Left ventricle myocardium superior (tissue), 1 donor: ENCODE measurements around the gene ZNF503. TPM values are rescaled to one million over a fixed set of nuclear protein-coding genes. Genes with fewer than 3 reads are reported as not detected.

ENCODE experiments used
- ATAC-seq: fragments of 200-7000 bp; cut with Tn5 transposase; one replicate; pipeline ENCODE4 v1.9.1; 2020; ENCODE audit warnings: mild to moderate bottlenecking, moderate library complexity
- DNase-seq: peaks from one replicate; pipeline ENCODE4 v3.0.0-alpha.2; 2020
- intact Hi-C: fragments of 100-400 bp; cut with micrococcal nuclease; formaldehyde crosslinking; loops from one replicate; pipeline ENCODE4 v1.11.0; 2022
- total RNA-seq: library from RNA; stranded (reverse); fragmentation: NEBNext Ultra II Directional; extraction: Animal tissue kit (Norgen Biotek cat#: 25700); gene quantifications from one replicate; pipeline ENCODE4 v1.2.1, GENCODE V29; 2021
- donor health status: DM: no; HTN: yes; CAD: no; lungs with severe emphysema.

Gene ZNF503
- total RNA-seq, 1 donor from 2014 or later = 6.8 TPM

- ATAC-seq (peak; percentile 9), DNase-seq (peak; percentile 44)
- intact Hi-C loops = loop anchor here (10.0 kb wide), 1 partner anchor 896 kb away; no protein-coding TSS in a partner anchor
These were observed 6.9 kb upstream of the ZNF503 start for GRCh38 chr10:75408509-75408875.

DNA sequence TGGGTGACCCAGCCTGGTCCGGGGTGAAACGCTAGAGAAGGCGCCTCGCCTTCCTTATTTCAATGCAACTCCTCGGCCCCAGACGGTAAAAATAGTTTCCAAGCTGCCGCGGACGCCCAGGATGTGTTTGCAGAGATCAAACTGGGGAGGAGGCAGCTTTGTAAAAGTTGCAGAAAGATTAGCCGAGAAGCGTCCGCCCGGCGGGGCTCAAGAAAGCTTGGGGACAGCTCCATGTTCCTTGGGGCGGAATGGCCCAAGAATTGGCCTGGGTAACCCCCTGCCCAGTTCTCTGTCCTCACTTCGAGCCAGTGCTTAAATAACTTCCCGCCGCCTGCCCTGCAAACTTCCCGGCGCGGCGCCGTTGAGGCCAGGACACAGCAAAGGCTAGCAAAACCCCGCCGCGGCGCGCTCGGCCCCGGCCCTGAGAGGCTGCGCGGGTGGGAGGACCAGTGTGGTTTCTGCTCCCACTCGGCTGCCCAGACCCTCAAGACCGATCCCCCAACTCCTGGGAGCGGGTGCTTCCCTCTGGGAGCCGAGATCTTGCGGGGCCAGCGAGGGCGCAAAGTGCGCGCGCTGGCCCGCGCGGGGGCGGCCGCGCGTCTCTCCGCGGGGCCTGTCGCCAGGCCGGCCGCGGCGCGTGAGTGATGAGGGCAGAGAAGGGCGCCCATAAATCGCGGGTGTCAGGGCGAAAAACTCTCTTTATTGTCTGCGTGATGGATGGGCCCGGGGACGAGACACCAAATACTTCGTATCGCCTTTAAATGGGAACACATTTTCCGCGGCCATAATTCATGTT lies 6.3 kb upstream of the ZNF503 start:
- DNase-seq = peak; percentile 68
- intact Hi-C loops = loop anchor here (10.0 kb wide), 1 partner anchor 897 kb away; no protein-coding TSS in a partner anchor
- peak; percentile 43 for ATAC-seq

- intact Hi-C loops = loop anchor here (10.0 kb wide), 1 partner anchor 898 kb away; no protein-coding TSS in a partner anchor
- DNase-seq (no peak), ATAC-seq (no peak)
These were observed 5.7 kb upstream of the ZNF503 start for GRCh38 chr10:75407224-75407712.

GRCh38 chr10:75406462-75407223 lies 5.1 kb upstream of the ZNF503 start:
- DNase-seq (no peak), ATAC-seq (no peak)
- intact Hi-C loops = loop anchor here (10.0 kb wide), 1 partner anchor 898 kb away; no protein-coding TSS in a partner anchor

- no peak for ATAC-seq
- intact Hi-C loops = loop anchor here (10.0 kb wide), 1 partner anchor 899 kb away; no protein-coding TSS in a partner anchor
- DNase-seq = no peak
These were observed 4.3 kb upstream of the ZNF503 start for GRCh38 chr10:75405598-75406461.

DNA sequence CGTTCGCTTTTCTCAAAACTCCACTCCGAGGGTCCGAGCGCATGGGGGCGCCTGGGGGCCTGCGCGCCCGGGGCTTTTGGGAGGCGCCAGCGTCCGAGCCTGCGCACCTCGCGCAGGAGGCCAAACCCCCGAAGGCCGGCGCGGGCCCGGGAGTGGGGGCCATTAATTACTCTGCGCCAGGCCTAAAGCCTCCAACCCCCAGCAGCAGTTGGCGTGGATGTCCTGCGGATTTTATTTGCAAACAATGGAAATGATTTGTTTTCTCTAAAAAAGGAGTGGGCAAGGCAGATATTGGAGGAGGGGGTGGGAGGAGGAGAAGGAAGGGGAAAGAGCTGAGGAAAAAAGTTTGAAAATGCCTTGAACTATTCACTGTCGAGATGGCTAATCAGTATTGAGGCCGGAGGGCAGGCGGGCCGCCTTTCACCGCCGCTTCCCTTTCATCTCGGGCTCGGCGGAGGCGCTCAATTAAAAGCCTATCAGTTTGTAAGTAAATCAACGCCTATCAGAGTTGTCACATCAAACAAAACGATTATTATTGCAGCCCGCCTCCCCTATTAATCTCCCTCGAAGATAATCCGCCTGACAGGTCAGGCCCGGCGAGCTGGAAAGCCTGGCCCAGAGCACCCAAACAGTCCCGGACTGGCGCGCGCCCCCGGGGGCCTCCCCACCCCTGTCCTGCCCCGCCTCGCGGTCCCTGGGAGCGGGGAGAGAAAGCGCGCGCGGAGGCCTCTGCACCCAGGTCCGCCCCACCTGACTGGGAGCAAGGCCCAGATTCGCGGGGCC lies 3.4 kb upstream of the ZNF503 start:
- intact Hi-C loops = loop anchor here (10.0 kb wide), 1 partner anchor 900 kb away; no protein-coding TSS in a partner anchor
- DNase-seq = peak; percentile 41
- no peak for ATAC-seq

DNA sequence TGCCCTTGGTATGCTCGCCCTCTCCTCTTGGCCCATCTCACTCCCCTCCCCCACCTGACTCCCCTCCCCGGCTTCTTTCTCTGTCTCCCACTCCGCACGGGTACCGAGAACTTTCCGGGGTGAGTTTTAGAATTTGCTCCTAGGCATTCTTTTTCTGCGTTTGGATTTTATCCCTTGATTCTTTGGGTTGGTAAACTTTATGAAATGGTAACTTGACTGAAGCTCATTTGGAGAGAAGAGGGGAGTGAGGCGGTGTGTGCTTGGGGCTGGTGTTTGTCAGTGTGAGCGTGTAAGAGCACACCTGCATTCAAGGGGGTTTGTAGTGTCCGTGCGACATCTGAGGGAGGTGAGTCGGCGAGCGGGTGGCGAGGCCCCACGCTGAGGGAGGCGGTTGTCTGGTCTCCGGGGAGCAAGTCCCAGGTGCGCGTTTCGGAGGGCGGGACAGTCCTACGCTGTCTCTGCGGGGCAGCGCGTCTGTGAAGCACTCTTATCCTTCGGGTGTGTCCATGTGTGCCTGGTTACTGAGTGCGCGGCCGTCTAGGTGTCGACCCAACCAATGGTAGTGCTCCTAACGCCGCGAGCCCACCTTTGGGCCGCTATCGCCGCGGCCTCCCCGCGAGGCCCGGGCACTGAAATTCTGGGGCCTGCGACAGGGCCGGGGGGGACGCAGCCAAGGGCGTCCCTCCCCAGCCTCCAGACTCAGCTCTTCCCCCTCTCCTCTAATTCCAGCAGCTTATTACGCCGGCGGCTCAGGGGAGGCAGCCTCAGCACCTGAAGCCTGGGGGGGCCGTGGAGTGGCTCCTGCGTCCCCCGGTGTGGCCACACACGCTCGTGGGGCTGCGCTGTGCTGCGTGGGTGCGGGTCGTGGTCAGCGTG lies 2.6 kb upstream of the ZNF503 start:
- intact Hi-C loops = loop anchor here (10.0 kb wide), 1 partner anchor 901 kb away; no protein-coding TSS in a partner anchor
- ATAC-seq = no peak
- DNase-seq = peak; percentile 45

DNA sequence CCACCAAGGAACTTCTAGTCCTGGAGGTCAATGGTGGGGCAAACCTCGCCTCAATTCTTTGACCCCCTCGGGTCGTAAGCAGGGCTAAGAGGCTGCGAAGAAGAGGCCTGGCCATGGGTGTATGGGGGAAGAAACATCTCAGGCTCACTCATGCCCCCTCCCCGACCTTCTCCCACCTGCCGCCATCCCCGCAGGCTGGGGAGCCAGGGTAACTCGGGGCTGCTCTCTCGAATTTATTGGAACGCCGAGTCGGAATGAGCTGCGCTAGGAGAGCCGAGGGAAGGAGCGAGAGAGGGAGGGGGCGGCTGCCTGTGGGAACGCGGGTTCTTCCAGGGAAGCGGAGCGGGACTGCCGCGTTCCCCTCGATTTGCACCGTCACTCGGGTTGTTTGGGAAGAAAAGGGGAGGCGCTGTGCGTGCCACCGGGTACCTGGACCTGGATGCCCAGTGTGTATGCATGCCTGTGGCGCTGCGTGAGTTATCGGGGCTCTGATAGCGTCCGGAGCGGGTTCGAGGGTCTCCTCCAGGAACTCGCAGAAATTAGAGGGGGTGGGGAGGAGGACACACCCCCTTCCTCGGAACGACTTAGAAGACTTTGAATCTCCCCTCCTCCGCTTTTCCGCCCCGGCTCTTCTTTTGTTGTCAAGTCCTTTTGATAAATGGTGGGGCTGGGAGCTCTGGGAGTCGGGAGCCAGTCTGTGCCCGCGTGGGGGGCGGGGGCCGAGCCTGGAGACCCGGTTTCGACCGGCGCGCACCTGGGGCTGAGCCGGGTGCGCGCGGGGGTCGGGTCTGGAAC lies 1.8 kb upstream of the ZNF503 start:
- intact Hi-C loops = loop anchor here (10.0 kb wide), 1 partner anchor 901 kb away; no protein-coding TSS in a partner anchor
- DNase-seq = peak; percentile 54
- no peak for ATAC-seq

DNA sequence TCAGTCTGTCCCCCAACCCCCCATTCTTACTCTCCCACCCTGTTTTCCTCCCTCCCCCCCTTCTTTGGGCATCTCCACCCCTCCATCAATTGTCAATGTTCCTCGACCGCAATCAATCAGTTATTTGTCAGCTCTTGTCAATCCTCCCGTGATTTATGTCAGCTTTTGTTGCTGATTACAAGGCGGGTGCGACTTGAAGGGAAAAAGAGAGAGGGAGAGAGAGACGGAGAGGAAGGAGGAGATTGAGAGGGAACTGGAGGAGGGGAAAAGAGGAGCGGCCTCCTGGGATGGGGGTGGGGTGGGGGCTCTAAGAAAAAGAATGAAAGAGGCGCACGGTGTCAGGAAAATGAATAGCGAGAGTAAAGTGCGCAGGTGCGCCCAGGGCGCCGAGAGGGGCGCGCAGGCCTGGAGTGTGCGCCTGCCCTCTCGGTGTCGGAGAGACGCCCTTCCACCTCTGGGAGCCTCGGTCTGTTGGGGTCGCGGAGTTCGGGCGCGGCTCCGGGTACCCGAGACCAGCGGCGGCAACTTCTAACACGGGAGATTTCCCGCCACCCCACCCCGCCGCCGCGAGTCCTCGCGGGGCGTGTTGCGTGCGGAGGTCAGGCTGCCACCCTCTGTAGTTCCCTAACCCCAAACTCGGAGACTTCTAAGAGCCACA lies 1.1 kb upstream of the ZNF503 start:
- ATAC-seq = peak; percentile 2
- intact Hi-C loops = loop anchor here (10.0 kb wide), 1 partner anchor 902 kb away; no protein-coding TSS in a partner anchor
- peak; percentile 58 for DNase-seq

DNA sequence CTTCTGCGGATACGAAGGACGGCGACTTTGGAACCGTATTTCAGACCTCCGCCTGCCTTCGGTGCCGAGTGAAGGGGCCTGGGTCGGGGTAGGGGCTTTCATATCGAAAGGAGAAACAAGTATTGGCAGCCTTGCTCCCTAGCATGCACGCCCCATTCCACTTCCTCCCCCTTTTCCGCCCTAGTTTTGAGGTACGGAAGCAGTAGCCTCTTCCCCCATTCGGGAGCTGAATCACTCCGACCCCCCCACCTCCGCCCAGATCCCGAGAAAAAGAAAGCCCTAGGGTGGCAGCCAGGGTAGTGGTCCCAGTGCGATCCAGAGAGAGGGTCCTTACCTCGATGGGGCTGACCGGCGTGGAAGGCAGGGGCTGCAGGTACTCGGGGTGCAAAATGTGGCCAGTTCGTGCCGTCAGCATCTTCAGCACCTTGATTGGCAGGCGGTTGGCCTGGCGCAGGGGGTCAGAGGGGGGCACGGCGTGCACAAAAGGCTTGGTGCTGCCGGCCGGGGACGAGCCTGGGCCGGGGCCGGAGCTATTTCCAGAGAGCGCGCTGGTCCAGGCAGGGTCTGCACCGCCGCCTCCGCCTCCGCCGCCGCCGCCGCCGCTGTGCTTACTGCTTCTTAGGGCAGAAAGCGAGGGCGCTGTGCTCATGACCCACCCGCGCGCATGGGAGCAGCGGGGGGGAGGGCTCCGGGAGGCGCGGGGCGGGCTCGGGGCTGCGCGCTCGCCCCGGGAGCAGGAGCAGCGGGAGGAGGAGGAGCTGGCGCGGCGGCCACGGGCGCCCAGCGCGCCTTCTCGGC lies 594 bp downstream of the ZNF503 start:
- intact Hi-C loops = loop anchor here (10.0 kb wide), 1 partner anchor 904 kb away; no protein-coding TSS in a partner anchor
- peak; percentile 37 for ATAC-seq
- peak; percentile 80 for DNase-seq

- DNase-seq = peak; percentile 55
- ATAC-seq = no peak
- intact Hi-C loops = loop anchor here (10.0 kb wide), 1 partner anchor 905 kb away; no protein-coding TSS in a partner anchor
These were observed 1.3 kb downstream of the ZNF503 start for GRCh38 chr10:75400163-75400770.

DNA sequence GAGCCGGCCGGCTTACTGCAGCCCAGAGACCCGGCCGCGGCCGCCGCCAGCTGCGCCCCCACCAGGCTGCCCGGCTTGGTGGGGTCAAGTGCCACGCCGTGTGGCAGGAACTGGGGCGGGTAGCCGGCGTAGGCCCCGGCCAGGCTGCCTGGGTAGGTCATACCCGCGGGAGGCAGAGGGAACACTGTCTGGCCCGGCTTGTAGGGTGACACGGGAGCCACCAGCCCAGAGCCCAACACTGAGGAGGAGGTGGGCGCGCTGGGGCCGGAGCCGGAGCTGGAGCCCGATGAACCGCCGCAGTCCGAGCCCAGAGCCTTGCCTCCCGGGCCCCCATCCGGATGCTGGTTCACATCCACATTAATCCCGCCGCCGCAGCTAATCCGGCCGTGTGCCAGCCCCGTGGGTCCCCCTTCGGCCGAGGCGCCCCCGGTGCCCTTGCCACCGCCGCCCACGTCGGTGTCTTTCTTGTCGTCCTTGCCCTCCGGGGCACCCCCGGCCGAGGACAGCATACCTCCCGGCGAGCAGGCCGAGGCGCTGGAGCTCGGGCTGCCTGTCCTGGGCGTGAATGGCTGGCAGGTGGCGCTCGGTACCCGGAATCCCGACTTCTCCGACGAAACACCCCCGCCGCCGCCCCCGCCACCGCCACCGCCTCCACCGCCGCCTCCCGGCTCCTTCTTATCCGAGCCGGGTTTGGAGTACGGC lies 2.0 kb downstream of the ZNF503 start:
- ATAC-seq = peak; percentile 33
- intact Hi-C loops = loop anchor here (5.0 to 10.0 kb wide), 3 partner anchors 513 to 905 kb away; no protein-coding TSS in a partner anchor
- peak; percentile 91 for DNase-seq

- peak; percentile 57 for DNase-seq
- intact Hi-C loops = loop anchor here (5.0 to 10.0 kb wide), 2 partner anchors 513 to 636 kb away; no protein-coding TSS in a partner anchor
- ATAC-seq = no peak
These were observed 2.7 kb downstream of the ZNF503 start for GRCh38 chr10:75398692-75399460.
